Measurements from ENCODE around the gene NF1.

GRCh38 chr17:31422443-31422842 lies 327.7 kb downstream of the NF1 start:
- TF ChIP-seq CTCF (IDR thresholded peaks at IDR 0.05) (no peak), POLR2AphosphoS5 (IDR thresholded peaks at IDR 0.05) (no peak)

Measured in sigmoid colon (tissue), 4 donors.